ENCODE data around the gene DYRK1A.
"Not testable (repeated sequence)": the region's sequence is repeated elsewhere in the genome, so short reads cannot be mapped to it uniquely, and the experiment has no call there.

DYRK1A gene

GRCh38 chr21:37535672-37536071, 169.1 kb downstream of the DYRK1A start:
- TF ChIP-seq CTCF (IDR thresholded peaks at IDR 0.05; ENCODE audit: extremely low read depth, missing control alignments): no peak
- DNase-seq (ENCODE audit: low spot score): no peak

GRCh38 chr21:37536616-37537278, 170.2 kb downstream of the DYRK1A start:
- no peak for DNase-seq (ENCODE audit: low spot score)
- TF ChIP-seq CTCF (IDR thresholded peaks at IDR 0.05; ENCODE audit: extremely low read depth, missing control alignments): no peak

GRCh38 chr21:37537391-37537996, 170.9 kb downstream of the DYRK1A start:
- no peak for DNase-seq (ENCODE audit: low spot score)
- no peak for TF ChIP-seq CTCF (IDR thresholded peaks at IDR 0.05; ENCODE audit: extremely low read depth, missing control alignments)

GRCh38 chr21:37538971-37539590, 172.5 kb downstream of the DYRK1A start:
- no peak for TF ChIP-seq CTCF (IDR thresholded peaks at IDR 0.05; ENCODE audit: extremely low read depth, missing control alignments)
- no peak for DNase-seq (ENCODE audit: low spot score)

GRCh38 chr21:37541128-37541527, 174.6 kb downstream of the DYRK1A start:
- DNase-seq (ENCODE audit: low spot score): not testable (repeated sequence)

GRCh38 chr21:37542512-37542911, 175.9 kb downstream of the DYRK1A start:
- no peak for TF ChIP-seq CTCF (IDR thresholded peaks at IDR 0.05; ENCODE audit: extremely low read depth, missing control alignments)
- no peak for DNase-seq (ENCODE audit: low spot score)

GRCh38 chr21:37546299-37546908, 179.8 kb downstream of the DYRK1A start:
- TF ChIP-seq CTCF (IDR thresholded peaks at IDR 0.05; ENCODE audit: extremely low read depth, missing control alignments): no peak
- DNase-seq (ENCODE audit: low spot score): no peak

All from GM20000 (cell line).